ENCODE results near the gene SLC5A8. TPM values are rescaled to one million over a fixed set of nuclear protein-coding genes. Genes with fewer than 3 reads are reported as not detected.

The SLC5A8 gene
- total RNA-seq, 4 donors from 2014 or later: not detected

DNA sequence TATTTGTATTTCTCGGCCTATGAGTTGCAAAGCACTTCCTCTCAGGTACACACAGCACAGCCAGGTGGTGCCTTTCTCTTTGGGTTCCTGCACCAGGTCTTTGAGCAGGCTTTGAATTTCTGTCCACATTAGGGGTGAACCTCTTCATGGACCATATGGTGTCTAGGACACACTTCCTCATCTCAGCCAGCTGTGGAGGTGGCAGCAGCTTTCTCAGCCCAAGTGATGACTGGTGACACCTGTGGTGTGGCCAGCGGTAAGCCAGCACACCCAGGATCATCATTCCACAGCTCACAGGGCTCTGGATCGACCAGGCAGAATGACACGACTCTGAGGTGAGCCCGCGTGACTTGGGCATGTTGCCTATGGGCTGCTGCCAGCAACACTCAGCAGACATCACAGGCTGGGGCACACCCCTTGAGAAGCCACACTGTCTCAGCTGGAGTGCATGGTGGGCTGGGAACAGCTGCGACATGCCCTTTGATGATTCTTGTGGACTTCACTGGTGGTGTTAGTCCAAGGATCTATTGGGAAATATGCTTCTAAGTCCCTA, 36.8 kb downstream of the SLC5A8 start:
- TF ChIP-seq, protein P1, sequence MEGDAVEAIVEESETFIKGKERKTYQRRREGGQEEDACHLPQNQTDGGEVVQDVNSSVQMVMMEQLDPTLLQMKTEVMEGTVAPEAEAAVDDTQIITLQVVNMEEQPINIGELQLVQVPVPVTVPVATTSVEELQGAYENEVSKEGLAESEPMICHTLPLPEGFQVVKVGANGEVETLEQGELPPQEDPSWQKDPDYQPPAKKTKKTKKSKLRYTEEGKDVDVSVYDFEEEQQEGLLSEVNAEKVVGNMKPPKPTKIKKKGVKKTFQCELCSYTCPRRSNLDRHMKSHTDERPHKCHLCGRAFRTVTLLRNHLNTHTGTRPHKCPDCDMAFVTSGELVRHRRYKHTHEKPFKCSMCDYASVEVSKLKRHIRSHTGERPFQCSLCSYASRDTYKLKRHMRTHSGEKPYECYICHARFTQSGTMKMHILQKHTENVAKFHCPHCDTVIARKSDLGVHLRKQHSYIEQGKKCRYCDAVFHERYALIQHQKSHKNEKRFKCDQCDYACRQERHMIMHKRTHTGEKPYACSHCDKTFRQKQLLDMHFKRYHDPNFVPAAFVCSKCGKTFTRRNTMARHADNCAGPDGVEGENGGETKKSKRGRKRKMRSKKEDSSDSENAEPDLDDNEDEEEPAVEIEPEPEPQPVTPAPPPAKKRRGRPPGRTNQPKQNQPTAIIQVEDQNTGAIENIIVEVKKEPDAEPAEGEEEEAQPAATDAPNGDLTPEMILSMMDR (IDR thresholded peaks at IDR 0.05; ENCODE audit: low read depth): no peak

DNA sequence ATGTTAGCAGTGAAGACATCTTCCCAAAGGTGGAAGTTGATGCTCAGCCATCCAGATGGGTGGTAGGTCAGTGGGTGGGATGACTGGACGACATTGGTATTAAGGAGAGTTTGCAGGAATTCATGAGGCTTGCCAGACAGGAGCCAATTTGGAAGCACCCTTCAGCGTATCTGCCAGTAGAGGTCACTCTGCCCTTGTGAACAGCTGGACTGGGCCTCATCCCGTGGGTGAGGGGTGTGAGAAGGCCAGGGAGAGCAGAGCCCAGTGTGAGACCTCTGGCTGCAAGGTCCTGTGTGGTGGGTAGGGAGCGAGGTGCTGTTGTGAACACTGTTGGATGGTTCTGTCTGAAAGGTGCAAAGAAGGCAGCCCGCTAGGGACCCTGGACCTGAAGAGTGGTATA, 37.7 kb downstream of the SLC5A8 start:
- TF ChIP-seq, protein P1 (IDR thresholded peaks at IDR 0.05; ENCODE audit: low read depth): no peak

DNA sequence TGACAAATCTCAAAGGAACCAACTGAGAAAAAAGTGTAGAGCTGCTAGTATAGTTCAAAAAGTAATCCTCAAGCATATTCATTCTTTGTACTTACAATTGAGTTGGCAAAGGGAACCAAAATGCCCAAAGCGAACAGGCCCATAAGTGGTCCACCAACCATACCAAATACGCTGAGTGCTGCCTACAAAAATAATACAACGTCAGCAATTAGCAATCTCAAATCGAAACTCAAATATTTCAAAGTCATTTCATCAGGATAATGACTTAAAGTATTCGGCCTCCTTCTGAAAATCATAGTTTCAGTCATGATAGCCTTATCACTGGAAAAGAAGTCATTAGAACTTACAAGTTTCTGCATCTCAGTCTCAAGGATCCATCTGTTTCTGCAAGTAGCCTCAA, 42.0 kb downstream of the SLC5A8 start:
- TF ChIP-seq, protein P1 (IDR thresholded peaks at IDR 0.05; ENCODE audit: low read depth): no peak

DNA sequence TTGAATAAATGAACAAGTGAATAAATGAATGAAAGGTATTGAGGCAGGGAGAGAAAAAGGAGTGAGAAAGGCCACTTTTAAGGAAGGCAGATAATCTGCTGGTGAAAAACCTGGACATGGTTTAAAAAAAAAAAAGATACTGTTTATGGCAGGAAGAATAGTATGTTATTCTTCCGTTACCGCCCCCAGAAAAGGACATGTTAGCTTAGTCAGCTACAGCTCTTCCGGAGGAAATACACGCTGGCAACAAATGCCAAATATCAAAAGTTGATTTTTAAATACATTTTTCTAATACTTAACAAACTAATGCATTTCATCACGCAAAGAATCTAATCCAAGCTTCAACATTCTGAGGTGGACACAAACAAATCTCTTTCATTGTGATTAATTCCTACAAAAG, 43.2 kb downstream of the SLC5A8 start:
- TF ChIP-seq, protein P1 (IDR thresholded peaks at IDR 0.05; ENCODE audit: low read depth): no peak

- TF ChIP-seq, protein P1 (IDR thresholded peaks at IDR 0.05; ENCODE audit: low read depth): no peak
Observed at GRCh38 chr12:101165319-101165718, 44.7 kb downstream of the SLC5A8 start.

DNA sequence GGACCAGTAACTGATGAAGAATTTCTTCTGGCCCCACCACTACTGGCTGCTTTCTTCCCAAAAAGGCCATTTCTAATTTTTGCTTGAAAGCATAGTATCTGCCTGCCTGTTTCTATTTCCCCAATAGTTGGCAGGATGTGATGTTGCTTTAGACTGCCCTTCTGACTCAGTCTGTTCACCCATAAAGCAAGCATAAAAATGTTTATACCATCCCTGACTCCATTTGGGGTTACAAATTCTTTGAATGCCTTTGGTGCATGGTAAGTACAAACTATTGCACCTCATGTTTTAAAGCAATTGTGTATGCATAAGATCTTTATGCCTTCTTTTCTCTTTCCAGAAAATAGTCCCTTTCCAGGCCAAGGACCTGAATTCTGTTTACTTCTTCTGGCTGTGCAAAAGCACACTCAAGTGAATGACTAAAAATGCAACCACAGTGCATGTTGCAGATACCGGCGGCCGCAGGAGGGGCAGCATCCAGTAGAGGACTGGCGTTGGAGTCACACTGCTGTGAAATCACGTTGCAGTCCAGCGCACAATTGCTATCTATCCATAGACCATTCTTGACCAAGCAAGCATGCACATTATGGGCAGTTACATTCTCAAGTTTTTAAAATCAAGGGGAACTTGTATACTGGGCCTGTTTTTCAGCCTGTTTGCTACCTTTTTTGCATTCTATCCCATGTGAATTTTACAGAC, 82.4 kb downstream of the SLC5A8 start:
- TF ChIP-seq, protein P1 (IDR thresholded peaks at IDR 0.05; ENCODE audit: low read depth): no peak

DNA sequence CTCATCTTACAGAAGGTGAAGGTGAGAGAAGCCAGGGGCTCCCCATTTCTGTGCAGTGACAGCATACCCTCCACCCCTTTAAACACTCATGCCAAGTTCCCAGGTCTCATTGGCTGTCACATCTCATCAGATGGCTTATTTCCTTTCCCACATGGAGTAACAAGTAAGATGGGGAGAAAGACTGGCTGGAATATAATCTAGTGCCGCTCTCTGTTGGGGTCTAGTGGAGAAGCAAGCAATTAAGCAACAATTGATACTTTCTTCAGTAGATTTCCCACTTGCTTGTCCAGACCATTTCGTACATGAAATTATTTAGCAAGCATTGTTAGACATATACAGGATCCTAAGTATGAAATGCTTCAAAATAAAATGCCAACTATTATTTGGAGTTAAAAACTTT, 92.2 kb downstream of the SLC5A8 start:
- TF ChIP-seq, protein P1 (IDR thresholded peaks at IDR 0.05; ENCODE audit: low read depth): no peak
